Measurements from ENCODE around the gene PNMT. TPM values are rescaled to one million over a fixed set of nuclear protein-coding genes. Genes with fewer than 3 reads are reported as not detected.

PNMT gene
- polyA plus RNA-seq, 1 experiment, result not detected

DNA sequence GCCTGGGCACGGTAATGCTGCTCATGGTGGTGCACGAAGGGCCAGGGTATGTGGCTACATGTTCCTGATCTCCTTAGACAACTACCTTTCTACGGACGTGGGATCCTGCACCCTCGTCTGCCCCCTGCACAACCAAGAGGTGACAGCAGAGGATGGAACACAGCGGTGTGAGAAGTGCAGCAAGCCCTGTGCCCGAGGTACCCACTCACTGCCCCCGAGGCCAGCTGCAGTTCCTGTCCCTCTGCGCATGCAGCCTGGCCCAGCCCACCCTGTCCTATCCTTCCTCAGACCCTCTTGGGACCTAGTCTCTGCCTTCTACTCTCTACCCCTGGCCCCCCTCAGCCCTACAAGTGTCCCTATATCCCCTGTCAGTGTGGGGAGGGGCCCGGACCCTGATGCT is 43.6 kb downstream of the PNMT start:
- no peak for DNase-seq (ENCODE audit: low read depth, low spot score)
- Histone ChIP-seq H3K27me3 (ENCODE audit: control insufficient read depth, insufficient read depth, low read length) (no peaks in the 10 kb centered on the region), H3K9me3 (ENCODE audit: control insufficient read depth, insufficient read depth, low read length) (no peaks in the 10 kb centered on the region; the same call in 1 of the 2 replicates), H3K4me3 (ENCODE audit: low read depth, low read length) (no peak overlapping the region), H3K27ac (ENCODE audit: low read depth, low read length) (no peak overlapping the region)
- POLR2A ChIA-PET, result no interaction called here
- TF ChIP-seq, protein P1, sequence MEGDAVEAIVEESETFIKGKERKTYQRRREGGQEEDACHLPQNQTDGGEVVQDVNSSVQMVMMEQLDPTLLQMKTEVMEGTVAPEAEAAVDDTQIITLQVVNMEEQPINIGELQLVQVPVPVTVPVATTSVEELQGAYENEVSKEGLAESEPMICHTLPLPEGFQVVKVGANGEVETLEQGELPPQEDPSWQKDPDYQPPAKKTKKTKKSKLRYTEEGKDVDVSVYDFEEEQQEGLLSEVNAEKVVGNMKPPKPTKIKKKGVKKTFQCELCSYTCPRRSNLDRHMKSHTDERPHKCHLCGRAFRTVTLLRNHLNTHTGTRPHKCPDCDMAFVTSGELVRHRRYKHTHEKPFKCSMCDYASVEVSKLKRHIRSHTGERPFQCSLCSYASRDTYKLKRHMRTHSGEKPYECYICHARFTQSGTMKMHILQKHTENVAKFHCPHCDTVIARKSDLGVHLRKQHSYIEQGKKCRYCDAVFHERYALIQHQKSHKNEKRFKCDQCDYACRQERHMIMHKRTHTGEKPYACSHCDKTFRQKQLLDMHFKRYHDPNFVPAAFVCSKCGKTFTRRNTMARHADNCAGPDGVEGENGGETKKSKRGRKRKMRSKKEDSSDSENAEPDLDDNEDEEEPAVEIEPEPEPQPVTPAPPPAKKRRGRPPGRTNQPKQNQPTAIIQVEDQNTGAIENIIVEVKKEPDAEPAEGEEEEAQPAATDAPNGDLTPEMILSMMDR (IDR thresholded peaks at IDR 0.05; ENCODE audit: low read depth, low read length), result no peak
- CTCF ChIA-PET, result no interaction called here

DNA sequence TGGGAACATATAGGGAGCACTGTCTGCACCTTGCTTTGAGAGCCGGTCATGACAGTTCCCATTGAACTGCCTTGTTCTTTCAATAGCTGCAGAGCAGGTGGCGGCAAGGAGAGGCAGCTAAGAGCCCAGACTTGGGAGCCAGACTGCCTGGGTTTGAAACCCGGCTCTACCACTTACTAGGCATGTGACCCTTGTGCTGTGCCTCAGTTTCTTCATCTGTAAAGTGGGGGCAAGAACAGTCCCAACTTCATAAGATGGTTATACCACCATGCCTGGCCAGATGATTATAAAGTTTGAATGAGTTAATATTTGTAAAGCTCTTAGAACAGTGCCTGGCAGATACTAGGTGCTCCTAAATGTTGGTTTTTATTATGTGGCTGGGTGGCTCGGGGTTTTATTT is 46.0 kb downstream of the PNMT start:
- H3K4me3 ChIP-seq (ENCODE audit: low read depth, low read length), result no peak overlapping the region
- CTCF ChIA-PET, result interaction anchor here (0.7 to 1.2 kb wide), 3 partner anchors 17 to 94 kb away, joined by 3 to 5 read pairs (median 3); no protein-coding TSS in a partner anchor
- TF ChIP-seq, protein P1 (IDR thresholded peaks at IDR 0.05; ENCODE audit: low read depth, low read length), result no peak
- H3K9me3 ChIP-seq (ENCODE audit: control insufficient read depth, insufficient read depth, low read length), result no peaks in the 10 kb centered on the region; the same call in 1 of the 2 replicates
- H3K27me3 ChIP-seq (ENCODE audit: control insufficient read depth, insufficient read depth, low read length), result no peaks in the 10 kb centered on the region
- POLR2A ChIA-PET, result no interaction called here
- no peak for DNase-seq (ENCODE audit: low read depth, low spot score)
- H3K27ac ChIP-seq (ENCODE audit: low read depth, low read length), result no peak overlapping the region

DNA sequence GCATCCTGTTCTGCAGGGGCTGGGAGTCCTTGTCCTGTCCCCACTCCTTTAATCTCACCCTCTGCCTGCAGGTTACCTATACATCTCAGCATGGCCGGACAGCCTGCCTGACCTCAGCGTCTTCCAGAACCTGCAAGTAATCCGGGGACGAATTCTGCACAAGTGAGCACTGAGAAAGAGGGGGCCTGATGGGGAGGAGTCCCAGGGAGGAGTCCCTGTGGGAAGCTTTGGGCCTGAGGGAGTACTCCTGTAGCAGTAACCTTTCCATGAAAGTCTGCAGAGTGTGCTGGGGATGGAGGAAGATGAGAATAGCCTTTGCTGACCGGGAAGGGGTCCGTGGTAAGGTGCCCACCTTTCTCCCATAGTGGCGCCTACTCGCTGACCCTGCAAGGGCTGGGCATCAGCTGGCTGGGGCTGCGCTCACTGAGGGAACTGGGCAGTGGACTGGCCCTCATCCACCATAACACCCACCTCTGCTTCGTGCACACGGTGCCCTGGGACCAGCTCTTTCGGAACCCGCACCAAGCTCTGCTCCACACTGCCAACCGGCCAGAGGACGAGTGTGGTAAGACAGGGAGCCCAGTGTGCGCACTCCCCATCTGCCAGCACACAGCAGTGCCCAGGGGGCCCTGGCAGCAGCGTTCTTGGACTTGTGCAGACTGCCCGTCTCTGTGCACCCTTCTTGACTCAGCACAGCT is 47.3 kb downstream of the PNMT start:
- no peak for DNase-seq (ENCODE audit: low read depth, low spot score)
- Histone ChIP-seq H3K4me3 (ENCODE audit: low read depth, low read length) (no peak overlapping the region), H3K27me3 (ENCODE audit: control insufficient read depth, insufficient read depth, low read length) (no peaks in the 10 kb centered on the region), H3K27ac (ENCODE audit: low read depth, low read length) (no peak overlapping the region), H3K9me3 (ENCODE audit: control insufficient read depth, insufficient read depth, low read length) (no peaks in the 10 kb centered on the region; the same call in 1 of the 2 replicates)
- ChIA-PET CTCF (interaction anchor here (1.0 to 1.2 kb wide), 2 partner anchors 14 to 16 kb away, joined by 5 to 10 read pairs; no protein-coding TSS in a partner anchor), POLR2A (no interaction called here)
- TF ChIP-seq, protein P1 (IDR thresholded peaks at IDR 0.05; ENCODE audit: low read depth, low read length), result no peak

DNA sequence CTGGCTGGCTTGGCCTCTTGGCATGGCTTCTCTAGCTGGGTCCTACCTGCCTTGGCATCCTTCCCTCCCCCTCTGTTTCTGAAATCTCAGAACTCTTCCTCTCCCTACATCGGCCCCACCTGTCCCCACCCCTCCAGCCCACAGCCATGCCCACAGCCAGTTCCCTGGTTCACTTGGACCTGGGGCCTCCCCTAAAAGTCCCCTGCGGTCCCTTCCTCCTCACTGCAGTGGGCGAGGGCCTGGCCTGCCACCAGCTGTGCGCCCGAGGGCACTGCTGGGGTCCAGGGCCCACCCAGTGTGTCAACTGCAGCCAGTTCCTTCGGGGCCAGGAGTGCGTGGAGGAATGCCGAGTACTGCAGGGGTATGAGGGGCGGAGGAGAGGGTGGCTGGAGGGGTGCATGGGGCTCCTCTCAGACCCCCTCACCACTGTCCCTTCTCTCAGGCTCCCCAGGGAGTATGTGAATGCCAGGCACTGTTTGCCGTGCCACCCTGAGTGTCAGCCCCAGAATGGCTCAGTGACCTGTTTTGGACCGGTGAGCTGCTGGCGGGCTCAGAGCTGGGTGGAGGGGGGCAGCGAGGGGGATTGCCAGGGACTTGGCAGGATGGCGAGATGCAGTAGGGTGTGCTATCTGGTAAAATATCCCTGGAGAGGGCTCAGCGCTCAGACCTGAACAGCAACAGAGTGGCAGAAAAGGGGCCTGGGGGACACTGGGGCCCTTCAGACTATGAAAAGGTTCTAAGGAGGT is 48.0 kb downstream of the PNMT start:
- TF ChIP-seq, protein P1 (IDR thresholded peaks at IDR 0.05; ENCODE audit: low read depth, low read length), result no peak
- no peak for DNase-seq (ENCODE audit: low read depth, low spot score)
- Histone ChIP-seq H3K9me3 (ENCODE audit: control insufficient read depth, insufficient read depth, low read length) (no peaks in the 10 kb centered on the region; the same call in 1 of the 2 replicates), H3K27ac (ENCODE audit: low read depth, low read length) (no peak overlapping the region), H3K27me3 (ENCODE audit: control insufficient read depth, insufficient read depth, low read length) (no peaks in the 10 kb centered on the region), H3K4me3 (ENCODE audit: low read depth, low read length) (no peak overlapping the region)
- ChIA-PET CTCF (interaction anchor here (1.0 kb wide), 1 partner anchor 13 kb away, joined by 10 read pairs; no protein-coding TSS in a partner anchor), POLR2A (no interaction called here)

All from AG04450 (cell line).